OCI-LY7 (cell line): Measurements from ENCODE around the gene EPB41L4B. TPM values are rescaled to one million over a fixed set of nuclear protein-coding genes. Genes with fewer than 3 reads are reported as not detected.

Experiments used
- BruUV-seq: library from RNA; stranded (reverse); fragments of 400-500 nt; replicated peaks from 2 replicates; lab custom pipeline; 2021; lab: Mats Ljungman, UMichigan
- CTCF ChIA-PET: fragments of 300-600 bp; sonication (Branson Sonifier 250); formaldehyde crosslinking; loops from one replicate; lab custom pipeline; 2022; ENCODE audit warnings: antibody characterized with exemption; ENCODE audit not compliant: unreplicated experiment; lab: Charles Lee
- POLR2A ChIA-PET: fragments of 300-600 bp; sonication (Branson Sonifier 250); formaldehyde crosslinking; loops from one replicate; lab custom pipeline; 2022; ENCODE audit warnings: antibody characterized with exemption; lab: Charles Lee
- DNase-seq: peaks from one replicate; pipeline ENCODE4 v3.0.0-alpha.2; 2015; ENCODE audit warnings: low spot score
- H2AFZ ChIP-seq: fragments of 200-600 bp; sonication (generic), shearing (Covaris generic); 2 replicates; pipeline ENCODE4 v1.6.1; 2014; ENCODE audit warnings: mild to moderate bottlenecking, antibody characterized with exemption, low read length, moderate library complexity
- H3K27ac ChIP-seq: fragments of 200-600 bp; sonication (generic); 2 replicates; pipeline ENCODE4 v1.5.1; 2014; ENCODE audit warnings: mixed run types, low read depth, mild to moderate bottlenecking, moderate library complexity, low read length, inconsistent platforms; ENCODE audit not compliant: poor library complexity, severe bottlenecking
- H3K36me3 ChIP-seq: fragments of 200-600 bp; sonication (generic); 2 replicates; pipeline ENCODE4 v1.6.1; 2014; ENCODE audit warnings: mild to moderate bottlenecking, antibody characterized with exemption, low read length, moderate library complexity, mixed read lengths; ENCODE audit not compliant: insufficient read depth
- H3K4me1 ChIP-seq: fragments of 200-600 bp; sonication (generic); 2 replicates; pipeline ENCODE4 v1.5.1; 2014; ENCODE audit warnings: mild to moderate bottlenecking, low read length; ENCODE audit not compliant: insufficient read depth, poor library complexity, severe bottlenecking
- H3K4me2 ChIP-seq: fragments of 200-600 bp; sonication (generic); 2 replicates; pipeline ENCODE4 v1.6.1; 2014; ENCODE audit warnings: mild to moderate bottlenecking, low read length
- H3K4me3 ChIP-seq: fragments of 200-600 bp; sonication (generic); 2 replicates; pipeline ENCODE4 v1.5.1; 2014; ENCODE audit warnings: mild to moderate bottlenecking, low read depth, low read length; ENCODE audit not compliant: poor library complexity, severe bottlenecking
- H3K79me2 ChIP-seq: fragments of 200-600 bp; sonication (generic); 2 replicates; pipeline ENCODE4 v1.6.1; 2016; ENCODE audit warnings: low read depth, mild to moderate bottlenecking, low read length, moderate library complexity, mixed read lengths; ENCODE audit not compliant: insufficient read depth
- H3K9me2 ChIP-seq: fragments of 200-600 bp; sonication (generic); 2 replicates; pipeline ENCODE4 v1.6.1; 2016; ENCODE audit warnings: mild to moderate bottlenecking, low read length, mixed read lengths; ENCODE audit not compliant: insufficient read depth
- H3K9me3 ChIP-seq: fragments of 200-600 bp; sonication (generic); 2 replicates; pipeline ENCODE4 v1.6.1; 2014; ENCODE audit warnings: mild to moderate bottlenecking, mixed run types, low read length, mixed read lengths
- H4K20me1 ChIP-seq: fragments of 200-600 bp; sonication (generic); 2 replicates; pipeline ENCODE4 v1.6.1; 2014; ENCODE audit warnings: mild to moderate bottlenecking, antibody characterized with exemption, low read length, moderate library complexity, mixed read lengths; ENCODE audit not compliant: insufficient read depth
- EZH2phosphoT487 ChIP-seq: fragments of 200-600 bp; sonication (generic); IDR thresholded peaks from 2 replicates; pipeline ENCODE4 v1.6.1; 2018; ENCODE audit warnings: low read depth, borderline replicate concordance, mild to moderate bottlenecking, mixed run types, antibody characterized with exemption, low read length, moderate library complexity, mixed read lengths
- intact Hi-C: fragments of 100-400 bp; cut with micrococcal nuclease; formaldehyde crosslinking; loops from one replicate; pipeline ENCODE4 v1.10.0; 2022; ENCODE audit not compliant: unreplicated experiment
- total RNA-seq, 2 experiments: library from RNA; depleted of rRNA in 1 of 2; stranded (reverse); fragments of >200 nt in 1 of 2; shearing (Covaris generic) in 1 of 2; gene quantifications; 2 replicates each; pipeline ENCODE4 v1.2.3, GENCODE V29; 2014 to 2022
- TF ChIP-seq, protein P1 (sequence below): fragments of 200-600 bp; sonication (generic); conservative IDR thresholded peaks from 2 replicates; pipeline ENCODE4 v1.5.1; 2014; ENCODE audit warnings: mild to moderate bottlenecking, antibody characterized with exemption, low read length, moderate library complexity, mixed read lengths

EPB41L4B gene
- total RNA-seq, 2 experiments from 2014 or later, result 0.29 TPM; not detected in 1

DNA sequence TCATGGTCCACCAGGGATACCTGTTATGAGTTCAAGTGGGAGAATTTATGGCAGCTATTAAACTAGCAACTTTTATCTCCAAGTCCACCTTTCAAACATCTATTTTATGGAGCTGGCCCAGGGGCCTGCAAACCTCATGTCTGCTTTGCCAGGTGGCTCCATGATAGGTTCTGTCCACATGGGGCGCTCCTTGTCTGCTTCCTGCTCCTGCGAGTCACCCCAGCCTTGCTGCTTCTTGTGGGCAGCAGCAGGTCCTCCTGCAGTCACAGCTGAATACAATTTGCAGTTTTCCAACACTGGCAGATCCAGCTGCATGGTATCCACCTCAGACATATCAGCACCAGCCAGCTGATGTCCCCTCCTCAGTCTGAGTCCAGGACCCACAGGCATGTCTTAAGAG, 114.2 kb downstream of the EPB41L4B start:
- Histone ChIP-seq H4K20me1 (no peaks in the 10 kb centered on the region), H3K4me3 (no peak overlapping the region), H3K79me2 (no peaks in the 10 kb centered on the region), H3K9me2 (no peaks in the 10 kb centered on the region), H3K9me3 (no peaks in the 10 kb centered on the region), H2AFZ (no peak overlapping the region), H3K4me1 (no peaks in the 10 kb centered on the region), H3K27ac (no peak overlapping the region), H3K4me2 (no peak overlapping the region), H3K36me3 (no peaks in the 10 kb centered on the region)
- CTCF ChIA-PET, result no interaction called here
- TF ChIP-seq, protein P1, sequence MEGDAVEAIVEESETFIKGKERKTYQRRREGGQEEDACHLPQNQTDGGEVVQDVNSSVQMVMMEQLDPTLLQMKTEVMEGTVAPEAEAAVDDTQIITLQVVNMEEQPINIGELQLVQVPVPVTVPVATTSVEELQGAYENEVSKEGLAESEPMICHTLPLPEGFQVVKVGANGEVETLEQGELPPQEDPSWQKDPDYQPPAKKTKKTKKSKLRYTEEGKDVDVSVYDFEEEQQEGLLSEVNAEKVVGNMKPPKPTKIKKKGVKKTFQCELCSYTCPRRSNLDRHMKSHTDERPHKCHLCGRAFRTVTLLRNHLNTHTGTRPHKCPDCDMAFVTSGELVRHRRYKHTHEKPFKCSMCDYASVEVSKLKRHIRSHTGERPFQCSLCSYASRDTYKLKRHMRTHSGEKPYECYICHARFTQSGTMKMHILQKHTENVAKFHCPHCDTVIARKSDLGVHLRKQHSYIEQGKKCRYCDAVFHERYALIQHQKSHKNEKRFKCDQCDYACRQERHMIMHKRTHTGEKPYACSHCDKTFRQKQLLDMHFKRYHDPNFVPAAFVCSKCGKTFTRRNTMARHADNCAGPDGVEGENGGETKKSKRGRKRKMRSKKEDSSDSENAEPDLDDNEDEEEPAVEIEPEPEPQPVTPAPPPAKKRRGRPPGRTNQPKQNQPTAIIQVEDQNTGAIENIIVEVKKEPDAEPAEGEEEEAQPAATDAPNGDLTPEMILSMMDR, result peak; percentile 59
- TF ChIP-seq EZH2phosphoT487, result no peak
- no TSS peak for BruUV-seq
- DNase-seq, result no peak
- intact Hi-C loops, result no loop called here
- POLR2A ChIA-PET, result no interaction called here

DNA sequence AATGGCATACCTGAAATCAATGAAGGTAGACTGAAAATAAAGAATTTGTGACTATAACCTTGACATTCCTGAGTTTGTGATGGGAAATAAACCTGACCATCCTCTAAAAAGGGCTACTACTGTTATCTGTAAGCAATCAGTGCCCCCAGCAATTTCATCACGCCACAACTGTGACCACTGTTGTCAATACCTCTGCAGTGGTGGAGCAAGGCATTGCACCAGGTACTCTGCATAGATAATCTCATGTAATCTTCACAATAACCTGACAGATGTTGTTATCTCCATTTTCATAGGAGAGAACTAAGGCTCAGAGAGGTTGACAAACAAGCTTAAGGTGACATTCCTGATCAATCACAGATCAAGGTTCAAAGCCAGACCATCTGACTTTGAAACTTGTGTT, 115.3 kb downstream of the EPB41L4B start:
- no peak for TF ChIP-seq EZH2phosphoT487
- TF ChIP-seq, protein P1, result no peak
- POLR2A ChIA-PET, result interaction anchor here (0.7 kb wide), 1 partner anchor 161 kb away, joined by 3 read pairs; no protein-coding TSS in a partner anchor
- intact Hi-C loops, result no loop called here

DNA sequence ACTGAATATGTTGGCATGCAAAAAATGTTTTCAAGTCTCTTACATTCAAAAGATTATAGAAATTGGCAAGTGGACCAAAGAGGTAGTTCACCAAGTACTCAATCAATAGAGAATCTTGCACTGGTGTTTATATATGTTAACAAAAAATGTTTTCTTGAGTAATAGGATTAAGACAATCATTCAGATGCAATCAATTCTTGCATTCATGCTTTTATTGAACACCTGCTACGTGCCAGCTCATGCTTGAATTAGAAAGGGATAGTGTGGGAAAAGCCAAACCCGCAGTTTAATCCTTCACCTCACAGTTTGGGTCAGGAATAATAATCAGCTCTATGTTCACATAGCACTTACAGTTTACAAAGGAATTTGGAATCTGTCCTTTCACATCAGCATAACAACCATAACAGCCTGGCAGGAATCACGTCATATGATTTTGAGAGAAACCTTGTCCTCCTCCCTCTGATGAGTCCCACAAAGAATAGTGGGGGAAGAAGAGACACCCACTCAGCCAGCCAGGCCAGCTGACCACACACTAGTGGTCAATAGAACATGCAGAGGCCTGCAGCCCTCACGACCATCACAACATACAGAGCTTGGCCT, 117.0 kb downstream of the EPB41L4B start:
- TF ChIP-seq EZH2phosphoT487, result no peak
- TF ChIP-seq, protein P1, result no peak
- H3K9me2 ChIP-seq, result no peaks in the 10 kb centered on the region
- H3K79me2 ChIP-seq, result no peaks in the 10 kb centered on the region
- no peak overlapping the region for H3K4me2 ChIP-seq
- no peak overlapping the region for H2AFZ ChIP-seq
- no peak for DNase-seq
- BruUV-seq, result no TSS peak
- ChIA-PET CTCF (no interaction called here), POLR2A (no interaction called here)
- H4K20me1 ChIP-seq, result no peaks in the 10 kb centered on the region
- H3K9me3 ChIP-seq, result no peaks in the 10 kb centered on the region
- no peak overlapping the region for H3K4me3 ChIP-seq
- no peaks in the 10 kb centered on the region for H3K4me1 ChIP-seq
- H3K27ac ChIP-seq, result no peak overlapping the region
- no peaks in the 10 kb centered on the region for H3K36me3 ChIP-seq
- intact Hi-C loops, result no loop called here

More for the DNA sequence above, 115.3 kb downstream of the EPB41L4B start:
- H4K20me1 ChIP-seq, result no peaks in the 10 kb centered on the region
- CTCF ChIA-PET, result no interaction called here
- H3K9me3 ChIP-seq, result no peaks in the 10 kb centered on the region
- H3K79me2 ChIP-seq, result no peaks in the 10 kb centered on the region
- no peak overlapping the region for H2AFZ ChIP-seq
- no TSS peak for BruUV-seq
- no peaks in the 10 kb centered on the region for H3K9me2 ChIP-seq
- H3K4me1 ChIP-seq, result no peaks in the 10 kb centered on the region
- no peak for DNase-seq
- H3K36me3 ChIP-seq, result no peaks in the 10 kb centered on the region
- no peak overlapping the region for H3K27ac ChIP-seq
- H3K4me2 ChIP-seq, result no peak overlapping the region
- H3K4me3 ChIP-seq, result no peak overlapping the region
